ENCODE results near the gene TRAF4. TPM values are rescaled to one million over a fixed set of nuclear protein-coding genes. Genes with fewer than 3 reads are reported as not detected.

The TRAF4 gene, protein sequence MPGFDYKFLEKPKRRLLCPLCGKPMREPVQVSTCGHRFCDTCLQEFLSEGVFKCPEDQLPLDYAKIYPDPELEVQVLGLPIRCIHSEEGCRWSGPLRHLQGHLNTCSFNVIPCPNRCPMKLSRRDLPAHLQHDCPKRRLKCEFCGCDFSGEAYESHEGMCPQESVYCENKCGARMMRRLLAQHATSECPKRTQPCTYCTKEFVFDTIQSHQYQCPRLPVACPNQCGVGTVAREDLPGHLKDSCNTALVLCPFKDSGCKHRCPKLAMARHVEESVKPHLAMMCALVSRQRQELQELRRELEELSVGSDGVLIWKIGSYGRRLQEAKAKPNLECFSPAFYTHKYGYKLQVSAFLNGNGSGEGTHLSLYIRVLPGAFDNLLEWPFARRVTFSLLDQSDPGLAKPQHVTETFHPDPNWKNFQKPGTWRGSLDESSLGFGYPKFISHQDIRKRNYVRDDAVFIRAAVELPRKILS
- total RNA-seq, result 186 TPM

DNA sequence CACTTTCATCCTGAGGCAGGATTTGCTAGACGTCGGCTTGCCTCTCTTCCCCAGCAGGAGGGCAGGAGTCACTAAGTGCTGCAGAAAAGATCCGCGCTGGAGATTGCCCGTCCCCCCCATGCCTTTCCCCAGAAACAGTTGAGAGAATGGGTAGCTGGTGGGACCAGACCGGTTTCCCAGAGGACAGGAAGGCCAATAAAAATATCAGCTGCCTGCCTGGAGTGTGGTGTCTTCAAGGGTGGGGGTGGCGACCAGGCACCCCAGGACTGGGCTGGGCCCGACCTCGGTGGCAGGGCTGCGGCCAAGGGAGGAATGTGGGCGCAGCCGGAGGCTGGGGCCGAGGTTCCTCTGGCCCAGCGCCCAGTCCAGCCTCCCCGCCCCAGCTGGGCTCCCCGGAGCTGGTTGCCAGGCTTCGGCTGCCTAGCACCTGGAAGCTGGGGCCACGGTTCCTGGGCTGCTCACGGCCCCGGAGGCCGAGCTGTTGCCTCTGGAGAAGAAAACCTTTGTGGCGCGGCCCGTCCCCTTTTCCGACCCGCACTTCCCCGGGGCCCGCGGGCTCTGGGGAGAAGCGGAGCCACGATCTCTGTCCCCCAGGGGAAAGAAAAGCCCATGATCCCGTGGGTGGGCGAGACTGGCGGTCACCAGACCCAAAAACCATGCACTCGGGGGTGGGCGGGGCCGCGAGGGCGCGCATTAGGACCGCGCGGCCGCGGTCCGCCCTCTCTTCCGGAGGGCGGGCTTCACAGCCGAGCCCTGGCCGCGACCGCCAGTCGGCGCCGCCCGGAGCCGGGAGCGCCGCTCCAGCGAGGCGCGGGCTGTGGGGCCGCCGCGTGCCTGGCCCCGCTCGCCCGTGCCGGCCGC is at the start of gene TRAF4:
Gene TRAF4 (plus strand): TSS at position 769 of the 861 bp plus-strand sequence. CDS start 102 bp downstream, outside the sequence.
- DNase-seq (ENCODE audit: low spot score), result peak; percentile 80

DNA sequence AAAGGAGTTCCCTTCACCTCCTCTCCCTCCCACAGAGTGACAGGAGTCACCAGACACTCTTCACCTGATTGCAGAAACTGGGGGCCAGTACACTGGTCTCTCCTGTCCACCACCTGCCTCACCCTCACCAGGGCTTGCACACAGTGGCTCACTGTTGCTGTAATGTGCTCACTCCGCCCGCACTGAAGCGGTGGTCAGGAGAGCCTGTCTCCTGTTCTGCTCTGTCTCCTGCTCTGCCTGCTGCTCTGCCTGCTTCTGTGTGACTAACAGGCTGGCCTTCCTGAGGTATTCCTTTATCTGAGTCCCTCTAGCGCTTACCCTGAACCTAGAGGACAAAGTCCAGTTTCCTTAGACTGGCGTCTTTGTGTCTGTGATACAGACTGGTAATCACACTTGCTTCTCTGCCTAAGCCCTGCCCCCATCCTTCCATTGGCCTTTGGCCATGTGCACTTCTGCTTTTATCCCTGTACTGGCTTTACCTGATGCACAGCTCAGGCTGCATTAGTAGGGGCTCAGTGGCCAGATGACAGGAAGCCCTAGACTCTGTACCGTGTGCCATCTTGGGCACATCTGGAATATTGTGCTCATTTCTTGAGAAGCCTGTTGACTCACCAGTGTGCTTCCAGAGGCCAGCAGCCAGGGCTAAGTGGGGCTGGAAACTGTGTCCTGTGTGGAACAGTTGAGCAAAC is 45.4 kb upstream of the TRAF4 start:
- no peak for DNase-seq (ENCODE audit: low spot score)

DNA sequence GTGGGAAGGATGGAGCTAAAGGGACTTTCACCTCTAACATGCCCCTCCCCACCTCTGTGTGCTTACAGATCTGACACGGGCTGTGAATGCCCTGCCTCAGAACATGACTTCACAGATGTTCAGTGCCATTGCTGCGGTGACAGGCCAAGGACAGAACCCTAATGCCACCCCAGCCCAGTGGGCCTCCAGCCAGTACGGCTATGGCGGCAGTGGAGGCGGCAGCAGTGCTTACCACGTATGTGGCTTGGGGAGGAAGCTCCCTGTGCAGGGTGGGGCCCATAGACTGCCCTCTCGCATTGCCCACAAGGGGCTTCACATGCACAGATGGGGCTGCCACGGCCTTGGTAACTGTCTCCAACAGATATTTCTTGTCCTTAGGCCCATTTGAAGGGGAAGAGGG is 43.5 kb upstream of the TRAF4 start:
- DNase-seq (ENCODE audit: low spot score), result no peak

DNA sequence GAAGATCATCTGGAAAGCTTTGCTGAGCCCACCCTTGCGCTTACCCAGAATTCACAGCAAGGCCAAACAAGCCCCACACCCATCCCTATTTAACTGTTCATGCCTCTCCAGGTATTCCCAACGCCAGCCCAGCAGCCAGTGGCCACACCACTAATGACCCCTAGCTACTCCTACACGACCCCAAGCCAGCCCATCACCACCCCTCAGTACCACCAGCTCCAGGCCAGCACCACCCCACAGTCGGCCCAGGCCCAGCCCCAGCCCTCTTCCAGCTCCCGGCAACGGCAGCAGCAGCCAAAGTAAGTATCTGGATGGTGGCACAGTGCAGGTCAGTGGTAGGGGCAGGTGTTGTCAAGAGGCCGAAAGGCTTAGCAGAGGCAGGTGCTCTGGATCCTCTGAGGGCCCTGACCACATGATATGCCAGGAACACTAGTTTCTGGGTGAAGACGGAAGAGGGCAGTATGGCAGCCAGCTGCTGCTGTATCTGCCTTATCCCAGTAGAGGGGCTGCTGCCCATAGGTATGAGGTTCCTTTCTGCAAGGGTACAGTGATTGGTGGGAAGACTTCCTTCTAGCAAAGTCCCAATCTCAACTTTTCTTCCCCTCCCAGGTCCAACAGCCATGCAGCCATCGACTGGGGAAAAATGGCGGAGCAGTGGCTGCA is 42.9 kb upstream of the TRAF4 start:
- DNase-seq (ENCODE audit: low spot score), result no peak

DNA sequence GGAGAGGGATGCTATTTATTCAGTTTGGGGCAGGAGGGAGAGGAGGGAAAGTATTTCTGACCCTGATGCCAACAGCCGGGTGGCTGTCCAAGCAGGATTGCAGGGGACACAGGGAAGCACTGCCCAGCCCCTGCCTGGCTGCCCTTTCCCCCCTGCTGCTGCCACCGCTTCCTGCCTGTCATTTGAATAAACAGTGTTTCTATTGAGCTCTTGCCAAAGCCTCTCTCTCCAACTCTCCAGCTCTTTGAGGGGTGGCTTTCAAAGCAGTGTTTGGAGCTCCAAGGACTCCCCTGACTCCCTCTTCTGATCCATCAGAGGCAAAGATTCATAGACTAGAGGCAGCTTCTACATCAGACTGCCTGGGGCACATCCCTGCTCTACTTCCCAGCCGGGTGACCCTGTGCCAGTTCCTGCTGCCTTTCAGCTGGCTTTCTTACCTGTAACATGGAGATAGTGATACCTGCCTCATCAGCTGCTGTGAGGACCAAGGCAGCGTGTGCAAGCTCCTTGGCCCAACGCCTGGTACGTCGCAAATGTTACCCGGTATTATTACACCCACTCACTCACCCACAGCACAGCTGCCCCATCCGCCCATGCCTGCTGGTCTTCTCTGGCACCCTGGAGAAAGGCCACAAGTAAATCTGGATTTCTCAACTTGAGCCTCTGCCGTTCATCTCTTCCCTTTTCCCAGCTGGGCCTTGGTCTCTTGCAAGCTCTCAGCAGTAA is 41.6 kb upstream of the TRAF4 start:
- no peak for DNase-seq (ENCODE audit: low spot score)

DNA sequence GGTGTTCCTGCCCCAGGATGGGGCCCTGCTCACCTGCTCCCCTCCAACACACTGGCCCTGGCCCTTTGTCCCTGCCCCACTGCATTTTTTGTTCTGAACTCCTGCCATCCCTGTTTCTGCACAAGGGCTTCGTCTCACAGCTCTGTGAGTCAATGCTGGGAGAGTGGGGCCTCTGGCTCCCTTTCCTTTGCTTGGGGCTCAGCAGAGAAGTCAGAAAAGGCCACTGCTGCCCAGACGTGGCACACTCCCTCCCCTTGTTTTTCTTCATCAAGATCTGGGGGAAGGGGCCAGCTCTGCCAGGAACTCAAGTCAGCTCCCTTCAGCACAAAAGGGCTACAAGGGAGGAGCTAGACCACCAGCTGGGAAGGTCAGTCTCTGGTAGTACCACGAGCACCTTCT is 41.1 kb upstream of the TRAF4 start:
- no peak for DNase-seq (ENCODE audit: low spot score)

DNA sequence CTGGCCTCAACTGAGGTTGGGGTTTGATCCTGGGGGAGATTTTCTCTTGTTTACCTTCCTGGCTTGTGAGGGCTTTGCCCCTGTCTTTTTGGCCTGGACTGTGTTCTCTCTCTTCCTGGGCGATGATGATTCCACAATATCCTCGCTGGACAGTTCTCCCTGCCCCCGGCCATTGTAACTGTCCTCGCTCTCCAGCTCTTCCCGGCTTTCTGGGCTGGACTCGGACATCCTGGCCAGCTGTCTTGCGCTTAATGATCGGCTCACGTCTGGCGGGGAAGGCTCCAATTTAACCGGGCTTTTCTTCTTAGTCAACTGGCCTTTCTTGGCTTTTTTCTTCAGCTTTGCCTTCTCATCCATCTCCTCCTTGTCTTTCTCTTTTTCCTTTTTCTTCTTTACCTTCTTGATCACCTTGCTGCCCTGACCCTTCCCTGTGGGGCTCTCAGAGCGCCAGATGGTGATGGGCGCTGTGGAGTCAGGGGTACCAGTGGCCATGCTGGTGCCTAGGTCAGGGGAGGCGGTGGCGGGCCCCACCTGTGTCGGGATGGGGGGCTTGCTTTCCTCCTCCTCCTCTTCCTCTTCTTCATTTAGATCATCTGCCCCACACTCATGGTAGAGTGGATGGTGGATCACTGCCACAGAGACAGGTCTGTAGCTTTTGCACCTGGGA is 40.1 kb upstream of the TRAF4 start:
- DNase-seq (ENCODE audit: low spot score), result no peak

DNA sequence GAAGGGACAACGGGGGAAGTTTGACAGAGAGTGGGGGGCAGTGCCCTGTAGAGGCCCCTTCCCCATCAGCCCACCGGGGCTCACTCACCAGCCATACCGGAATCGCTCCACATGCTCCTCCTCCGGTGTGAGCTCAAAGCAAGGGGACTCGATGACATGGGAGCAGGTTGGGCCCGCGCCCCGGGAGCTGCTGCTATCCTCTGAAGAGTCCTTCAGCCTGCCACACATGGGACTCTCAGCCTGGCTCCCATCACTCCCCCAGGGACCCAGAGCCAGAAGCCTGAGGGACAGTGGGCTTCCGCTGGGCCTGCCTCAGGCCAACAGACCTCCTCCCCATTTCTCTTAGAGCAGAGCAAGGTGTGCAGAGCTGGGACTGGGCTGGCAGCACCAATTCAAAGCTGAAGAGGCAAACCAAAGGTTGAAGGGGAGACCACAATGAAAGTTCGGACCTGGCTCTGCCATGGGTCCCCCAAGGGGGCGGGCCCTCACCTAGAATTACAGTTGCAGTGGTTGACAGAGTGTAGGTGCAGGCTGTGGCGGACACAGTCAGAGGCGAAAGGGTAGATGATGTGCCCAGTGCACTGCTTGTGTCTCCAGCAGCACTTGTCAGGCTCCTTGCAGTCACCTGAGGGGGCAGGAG is 39.5 kb upstream of the TRAF4 start:
- DNase-seq (ENCODE audit: low spot score), result no peak

DNA sequence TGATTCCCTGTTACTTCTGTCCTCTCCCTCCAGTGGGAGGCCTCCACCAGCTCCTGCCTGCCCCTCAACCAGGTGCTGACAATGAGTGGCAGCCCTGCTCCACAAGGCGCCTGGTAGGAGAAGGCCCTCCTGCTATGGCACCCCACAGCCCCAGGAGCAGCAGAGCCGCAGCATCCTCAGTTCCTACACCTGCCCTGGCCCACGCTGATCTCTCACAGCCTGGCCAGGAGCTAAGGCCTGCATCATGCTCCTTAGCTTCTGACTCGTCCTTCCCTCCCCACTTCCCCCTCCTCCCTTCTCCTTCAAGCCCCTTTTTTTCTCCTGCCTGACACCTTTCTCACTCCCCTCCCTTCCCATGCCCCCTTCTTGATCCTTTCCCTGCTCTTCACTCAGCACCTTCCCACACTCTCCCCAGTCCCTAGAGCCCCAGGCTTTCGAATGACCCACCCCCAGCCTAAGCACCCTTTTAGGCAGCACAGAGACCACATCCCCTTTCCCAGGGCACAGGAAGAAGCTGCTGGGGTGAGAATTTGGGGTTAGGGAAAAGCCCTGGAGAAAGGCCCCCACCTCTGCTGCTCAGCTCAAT is 38.6 kb upstream of the TRAF4 start:
- DNase-seq (ENCODE audit: low spot score), result no peak

DNA sequence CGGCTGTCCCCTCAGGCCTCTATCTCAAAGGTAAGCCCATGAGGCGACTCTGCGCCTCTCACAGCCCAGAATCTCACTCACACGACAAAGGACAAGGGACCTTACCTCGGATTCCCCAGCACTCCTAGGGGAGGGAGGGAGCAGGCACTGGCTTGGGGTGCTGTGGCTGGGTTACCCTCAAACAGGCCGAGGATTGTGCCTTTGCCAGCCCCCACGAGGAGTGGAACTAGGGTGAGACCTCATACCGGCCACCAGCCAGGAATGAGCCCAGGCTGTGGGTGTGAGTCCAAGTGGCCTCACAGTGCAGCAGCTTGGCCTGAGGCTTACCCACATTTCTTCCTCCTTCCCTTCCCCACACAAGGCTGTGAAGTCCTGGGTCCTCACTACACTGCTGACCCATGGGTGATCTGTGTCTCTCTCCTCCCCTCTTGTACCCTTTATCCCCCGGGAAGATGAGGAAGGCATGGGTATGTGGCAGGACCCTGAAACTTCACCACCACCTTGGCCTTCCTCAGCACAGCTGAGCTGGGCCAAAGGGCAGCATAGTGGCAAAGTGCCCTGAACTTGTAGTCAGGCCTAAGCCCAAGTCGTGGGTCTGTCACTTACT is 38.0 kb upstream of the TRAF4 start:
- no peak for DNase-seq (ENCODE audit: low spot score)

DNA sequence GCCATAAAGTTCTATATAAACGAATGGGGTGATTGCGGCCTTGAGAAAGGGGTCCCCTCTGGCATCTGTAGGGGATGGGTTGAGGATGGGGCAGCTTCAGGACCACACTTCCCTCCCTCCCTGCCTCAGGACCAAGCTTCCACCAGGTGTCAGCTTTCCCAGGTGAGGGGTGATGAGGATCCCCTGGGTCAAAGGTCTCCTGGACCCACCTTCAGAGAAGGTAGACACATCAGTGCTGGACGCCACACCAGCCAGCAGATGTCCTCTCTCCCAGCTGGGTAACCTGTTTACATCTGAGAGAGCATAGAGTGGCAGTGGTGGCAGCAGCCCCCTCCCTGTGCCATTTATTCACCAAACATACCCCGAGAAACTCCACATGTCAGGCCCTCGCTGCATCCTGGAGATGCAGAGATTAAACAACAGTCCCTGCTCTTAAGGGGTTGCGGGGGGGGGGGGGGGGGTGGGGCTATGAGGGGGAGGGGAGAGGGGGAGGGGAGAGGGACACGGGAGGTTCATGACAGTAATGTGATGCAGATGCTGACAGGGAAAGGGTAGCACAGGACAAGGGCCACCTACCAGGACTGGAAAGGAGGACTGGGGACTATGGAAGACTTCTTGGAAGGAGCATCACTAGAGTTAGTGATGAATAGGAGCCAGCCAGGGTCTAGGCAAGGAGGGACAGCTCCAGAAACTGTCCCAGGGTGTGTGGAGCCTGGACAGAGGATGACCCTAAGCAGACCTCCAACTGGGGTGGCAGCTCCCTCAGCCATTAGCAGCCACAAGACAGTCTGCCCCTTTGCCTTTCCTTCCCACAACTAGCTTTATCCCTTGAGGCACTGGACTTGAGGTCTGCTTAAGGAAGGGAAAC is 37.1 kb upstream of the TRAF4 start:
- DNase-seq (ENCODE audit: low spot score), result no peak

DNA sequence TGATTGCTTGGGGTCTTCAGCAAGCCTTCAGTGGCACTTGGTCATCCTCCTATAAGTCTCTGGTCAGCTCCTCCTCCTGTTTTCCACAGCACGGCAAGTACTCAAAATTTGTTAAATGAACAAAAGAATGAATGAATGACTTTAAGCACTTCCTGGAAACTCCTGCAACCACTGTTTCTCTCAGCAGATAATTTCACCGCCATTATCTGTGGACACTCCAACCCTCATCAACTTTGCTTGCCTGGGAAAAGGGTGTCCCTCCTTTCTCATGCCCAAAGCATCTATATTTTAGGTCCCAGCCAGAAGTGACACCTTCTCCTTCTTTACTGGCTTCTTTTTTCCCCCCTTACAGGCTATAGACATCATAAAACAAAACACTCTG is 36.5 kb upstream of the TRAF4 start:
- no peak for DNase-seq (ENCODE audit: low spot score)

DNA sequence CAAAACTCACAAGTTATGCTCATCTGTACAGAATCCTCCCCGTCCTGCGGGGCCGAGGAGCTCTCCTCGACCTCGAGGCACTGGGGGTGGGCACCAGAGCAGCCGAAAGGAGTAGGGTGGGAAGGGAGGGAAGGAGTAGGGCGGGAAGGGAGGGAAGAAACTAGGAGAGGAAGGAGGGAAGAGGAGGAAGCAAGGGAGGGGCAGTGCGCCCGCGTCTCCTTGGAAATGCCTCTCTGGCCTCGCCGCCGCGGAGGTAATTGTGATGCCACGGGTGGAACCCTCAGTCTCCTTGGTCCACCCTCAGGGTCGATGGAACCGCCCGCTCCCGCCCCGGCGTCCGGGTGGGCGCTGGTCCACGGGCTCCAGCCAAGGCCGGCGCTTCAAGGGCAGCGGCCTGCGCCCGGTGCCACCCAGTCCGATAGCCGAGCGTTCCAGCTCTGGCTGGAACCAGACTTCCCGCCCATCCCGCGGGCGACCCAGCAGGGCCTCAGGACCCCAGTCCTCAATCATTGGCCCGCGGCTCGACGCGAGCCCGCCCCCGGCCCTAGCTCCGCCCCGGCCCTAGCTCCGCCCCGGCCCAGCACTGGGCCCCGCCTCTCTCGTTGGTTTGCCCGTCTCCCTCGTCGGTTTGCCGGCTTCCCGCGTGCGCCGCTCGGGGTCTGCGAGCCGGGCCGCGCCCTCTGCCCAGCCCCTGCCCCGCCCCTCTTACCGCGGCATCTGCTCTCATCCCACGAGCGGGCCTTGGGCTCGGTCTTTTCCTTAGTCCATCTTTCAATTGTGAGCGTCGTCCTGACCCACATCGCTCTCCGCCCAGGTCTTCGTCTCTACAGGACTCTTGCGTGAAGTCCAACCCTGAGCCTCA is 32.7 kb upstream of the TRAF4 start:
- peak; percentile 93 for DNase-seq (ENCODE audit: low spot score)

DNA sequence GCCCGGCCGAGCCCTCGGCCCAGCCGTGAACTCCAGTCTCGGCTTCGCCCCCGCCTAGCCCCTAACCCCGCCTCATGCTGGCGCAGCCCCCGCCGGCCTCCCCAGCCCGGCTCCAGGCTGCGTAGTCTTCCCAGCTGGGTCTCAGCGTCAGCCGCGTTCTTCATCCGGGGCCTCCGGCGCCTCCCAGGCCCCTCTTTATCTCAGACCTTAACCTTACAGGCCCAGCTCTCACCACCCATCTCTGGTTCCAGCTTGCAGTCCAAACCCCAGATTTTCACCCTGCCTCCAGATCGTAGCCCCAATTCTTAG is 32.1 kb upstream of the TRAF4 start, which contains the start of gene PROCA1:
Gene PROCA1 (minus strand): TSS at position 166 of the 309 bp plus-strand sequence. CDS start 228 bp downstream, outside the sequence.
- DNase-seq (ENCODE audit: low spot score), result no peak

DNA sequence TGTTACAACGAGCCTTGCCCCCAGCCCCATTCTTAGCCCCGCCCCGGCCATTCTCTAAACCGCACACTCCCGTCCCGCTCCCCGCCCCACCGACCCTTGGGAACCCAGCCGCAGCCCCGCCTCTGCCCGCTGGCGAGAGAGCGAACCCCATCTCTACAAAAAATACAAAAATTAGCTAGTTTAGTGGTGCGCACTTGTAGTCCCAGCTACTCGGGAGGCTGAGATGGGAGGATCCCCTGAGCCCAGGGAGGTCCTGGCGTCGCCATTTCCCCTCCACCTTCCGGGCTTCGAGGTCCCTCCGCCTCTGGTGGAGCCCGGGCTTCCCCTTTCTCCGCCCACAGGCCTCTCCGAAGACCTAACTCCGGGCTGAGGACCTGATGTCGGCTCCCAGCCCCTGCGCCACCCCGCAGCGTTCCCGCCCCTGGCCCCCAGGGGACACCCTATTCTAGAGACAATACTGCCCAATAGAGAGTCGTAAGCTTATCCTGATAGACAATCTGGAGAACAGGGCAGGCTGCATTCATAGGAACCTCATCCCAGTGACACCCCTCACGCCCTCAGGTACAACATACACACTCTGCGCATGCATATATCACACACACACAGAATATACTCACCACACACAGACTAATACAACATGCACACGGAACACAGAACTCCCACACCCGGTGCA is 31.6 kb upstream of the TRAF4 start:
- peak; percentile 70 for DNase-seq (ENCODE audit: low spot score)

DNA sequence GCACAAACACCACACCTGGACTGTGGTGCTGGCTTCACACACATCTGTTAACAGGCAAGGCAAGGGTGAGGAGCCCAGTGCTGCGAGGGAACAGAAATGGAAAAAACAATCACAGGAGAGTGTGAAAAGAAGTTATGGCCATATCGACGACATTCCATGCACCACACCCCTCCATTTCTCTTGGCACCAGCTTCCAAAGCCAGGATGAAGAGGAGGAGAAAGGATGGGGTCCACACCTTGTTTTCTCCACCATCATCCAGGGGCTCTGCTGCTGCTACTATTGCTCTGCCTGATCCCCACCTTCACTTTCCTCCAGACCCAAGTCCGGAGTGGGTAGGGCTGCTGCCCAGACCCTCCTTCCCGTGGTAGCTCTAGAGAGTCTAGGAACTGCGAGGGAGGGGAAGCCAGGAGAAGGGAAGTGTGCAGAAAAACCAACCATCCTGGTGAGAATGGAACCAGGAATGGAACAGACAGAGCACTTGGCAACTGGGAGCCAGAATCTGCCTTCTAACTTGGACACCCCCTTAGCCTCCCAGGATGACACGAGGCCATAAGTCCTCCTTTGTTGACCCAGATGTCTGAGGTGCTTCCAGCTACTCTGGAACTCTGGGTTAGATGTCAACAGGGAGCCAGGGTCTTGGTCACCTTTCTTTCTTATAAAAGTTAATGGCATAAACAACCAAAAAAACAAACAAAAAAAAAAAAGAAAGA is 31.0 kb upstream of the TRAF4 start:
- no peak for DNase-seq (ENCODE audit: low spot score)
